Measurements from ENCODE around the gene PLA2G3.

The PLA2G3 gene

DNA sequence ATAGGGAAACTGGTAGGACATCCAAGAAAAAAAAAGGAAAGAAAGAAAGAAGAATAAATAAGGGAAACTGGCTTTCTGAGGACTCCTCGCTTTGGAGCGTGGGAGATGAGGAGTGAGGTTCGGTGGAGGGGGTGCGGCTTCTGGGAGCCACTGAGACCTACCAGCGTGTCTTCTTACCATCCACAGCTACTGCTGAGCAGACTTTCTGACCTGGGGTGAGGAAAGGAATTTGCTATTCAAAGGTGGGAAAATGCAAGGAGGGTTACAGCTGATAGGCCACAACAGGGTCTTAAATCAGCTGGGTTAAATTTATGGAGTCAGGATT lies 32.5 kb downstream of the PLA2G3 start:
- no peak for TF ChIP-seq CTCF (conservative IDR thresholded peaks at IDR 0.05; ENCODE audit: control insufficient read depth, insufficient read depth, low read depth, low read length)
- no peak for DNase-seq (ENCODE audit: low read depth)
- H3K4me3 ChIP-seq (ENCODE audit: control insufficient read depth, low read depth, low read length), result peak overlapping the region; percentile 30

DNA sequence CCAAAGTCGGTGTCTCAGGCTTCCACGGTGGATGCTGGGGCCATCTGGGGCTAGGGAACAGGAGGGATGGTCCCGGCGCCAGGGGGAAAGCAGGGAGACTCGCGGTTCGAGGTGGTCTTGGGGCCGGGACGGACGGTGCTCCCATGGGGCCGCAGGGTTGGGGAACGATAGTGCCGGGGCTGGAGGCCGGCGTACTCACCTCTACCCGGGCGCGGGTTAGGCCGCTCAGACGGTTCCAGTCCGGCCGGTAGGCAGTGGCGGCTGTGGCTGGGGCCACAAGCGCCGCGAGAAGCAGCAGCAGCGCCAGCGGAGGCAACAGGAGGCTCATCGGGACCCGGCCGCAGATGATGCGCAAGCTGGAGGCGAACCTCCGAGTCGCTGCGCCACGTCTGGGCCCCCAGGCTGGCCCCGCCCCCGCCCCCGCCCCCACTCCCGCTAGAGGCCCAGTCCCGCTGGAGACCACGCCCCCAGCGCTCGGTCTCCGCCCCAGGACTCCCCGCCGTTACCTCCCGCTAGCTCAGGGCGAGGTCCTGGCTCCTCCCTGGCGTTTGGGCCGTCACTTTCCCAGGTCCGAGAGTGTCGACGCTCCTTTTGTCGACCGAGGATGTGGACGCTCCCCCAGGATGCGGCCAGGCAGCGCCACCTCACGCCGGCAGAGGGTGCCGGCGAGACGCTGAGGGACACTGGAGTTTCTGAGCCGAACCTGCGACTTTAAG lies 33.0 kb downstream of the PLA2G3 start, which contains the start of gene SELENOM:
SELENOM (minus strand) TSS at position 391 of the 716 bp plus-strand sequence; CDS start at position 328, 63 bp downstream.
- TF ChIP-seq CTCF (conservative IDR thresholded peaks at IDR 0.05; ENCODE audit: control insufficient read depth, insufficient read depth, low read depth, low read length), result peak; percentile 86
- DNase-seq (ENCODE audit: low read depth), result peak; percentile 98
- H3K4me3 ChIP-seq (ENCODE audit: control insufficient read depth, low read depth, low read length), result peak within 1 kb of the TSS; percentile 78

- TF ChIP-seq CTCF (conservative IDR thresholded peaks at IDR 0.05; ENCODE audit: control insufficient read depth, insufficient read depth, low read depth, low read length), result no peak
- peak overlapping the region; percentile 78 for H3K4me3 ChIP-seq (ENCODE audit: control insufficient read depth, low read depth, low read length)
- DNase-seq (ENCODE audit: low read depth), result peak; percentile 75
Measured at GRCh38 chr22:31106731-31107177, 33.6 kb downstream of the PLA2G3 start.

- peak; percentile 14 for TF ChIP-seq CTCF (conservative IDR thresholded peaks at IDR 0.05; ENCODE audit: control insufficient read depth, insufficient read depth, low read depth, low read length)
- peak overlapping the region; percentile 78 for H3K4me3 ChIP-seq (ENCODE audit: control insufficient read depth, low read depth, low read length)
- peak; percentile 38 for DNase-seq (ENCODE audit: low read depth)
Measured at GRCh38 chr22:31106001-31106571, 34.2 kb downstream of the PLA2G3 start.

GRCh38 chr22:31105282-31105929 lies 34.9 kb downstream of the PLA2G3 start:
- no peak overlapping the region for H3K4me3 ChIP-seq (ENCODE audit: control insufficient read depth, low read depth, low read length)
- TF ChIP-seq CTCF (conservative IDR thresholded peaks at IDR 0.05; ENCODE audit: control insufficient read depth, insufficient read depth, low read depth, low read length), result no peak
- no peak for DNase-seq (ENCODE audit: low read depth)

GRCh38 chr22:31104869-31105268 lies 35.4 kb downstream of the PLA2G3 start:
- no peak overlapping the region for H3K4me3 ChIP-seq (ENCODE audit: control insufficient read depth, low read depth, low read length)
- TF ChIP-seq CTCF (conservative IDR thresholded peaks at IDR 0.05; ENCODE audit: control insufficient read depth, insufficient read depth, low read depth, low read length), result peak; percentile 31
- DNase-seq (ENCODE audit: low read depth), result peak; percentile 28
